ENCODE data around the gene SMARCAD1. TPM values are rescaled to one million over a fixed set of nuclear protein-coding genes. Genes with fewer than 3 reads are reported as not detected.

The SMARCAD1 gene
- total and polyA plus RNA-seq, 2 experiments from 2014 or later, result 23.8 to 86.2 TPM

DNA sequence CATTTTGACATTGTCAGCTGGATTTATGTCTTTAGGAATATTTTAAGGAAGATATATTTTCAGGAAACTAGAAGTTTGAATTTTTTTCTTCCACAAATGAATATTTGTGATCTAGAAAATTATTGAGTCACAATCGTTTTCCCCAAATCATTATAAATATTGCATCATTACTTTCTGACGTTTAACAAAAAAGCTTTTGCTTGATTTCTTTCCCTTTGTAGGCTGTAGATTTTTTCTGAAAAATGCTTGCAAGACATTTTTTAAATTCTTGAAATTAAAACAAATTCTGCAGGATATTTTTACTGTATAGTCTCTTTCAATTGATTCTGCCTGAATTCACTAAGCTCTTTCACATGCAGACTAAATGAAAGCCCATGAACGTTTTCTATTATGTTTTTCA, 4.9 kb upstream of the SMARCAD1 start:
- Mint-ChIP-seq H3K9me3 (peaks cover 10% of the 10 kb centered on the region; the same call in 2 of the 3 replicates), H3K4me1 (no peaks in the 10 kb centered on the region), H3K36me3 (ENCODE audit: low read depth) (peaks cover 3% of the 10 kb centered on the region; the same call in 1 of the 3 replicates), H3K4me3 (no peak overlapping the region), H3K27ac (no peak overlapping the region), H3K27me3 (ENCODE audit: insufficient read depth, low read depth, poor library complexity) (peaks cover 3% of the 10 kb centered on the region)
- no peak for DNase-seq (ENCODE audit: low spot score)
- H3K27ac ChIP-seq (ENCODE audit: low read depth), result no peak overlapping the region
- no peak for TF ChIP-seq POLR2AphosphoS5 (IDR thresholded peaks at IDR 0.05; ENCODE audit: low read depth)
- TF ChIP-seq CREB1 (CRISPR knock-in tag; IDR thresholded peaks at IDR 0.05; ENCODE audit: low read depth), result no peak
- TF ChIP-seq ZNF331 (CRISPR knock-in tag; IDR thresholded peaks at IDR 0.05; ENCODE audit: low read depth), result no peak
- no peak for TF ChIP-seq EZH2 (IDR thresholded peaks at IDR 0.05; ENCODE audit: low read depth, unreplicated experiment)
- no peak for TF ChIP-seq JUNB (IDR thresholded peaks at IDR 0.05; ENCODE audit: unreplicated experiment)
- TF ChIP-seq EZH2phosphoT487 (IDR thresholded peaks at IDR 0.05; ENCODE audit: unreplicated experiment), result no peak
- no peaks in the 10 kb centered on the region; the same call in 1 of the 2 replicates for H3K36me3 ChIP-seq (ENCODE audit: insufficient read depth)
- H4K20me1 ChIP-seq (replicated peaks; ENCODE audit: insufficient read depth), result no peaks in the 10 kb centered on the region
- H2AFZ ChIP-seq, result no peak overlapping the region
- no peaks in the 10 kb centered on the region for H3K9me2 ChIP-seq (ENCODE audit: insufficient read depth)
- ATAC-seq, result no peak
- H3K27me3 ChIP-seq (ENCODE audit: insufficient read depth), result no peaks in the 10 kb centered on the region
- no peaks in the 10 kb centered on the region for H3F3A ChIP-seq (replicated peaks; ENCODE audit: low read depth)
- no peak overlapping the region for H3K4me3 ChIP-seq
- no peak overlapping the region for H3K4me2 ChIP-seq
- no peaks in the 10 kb centered on the region for H3K79me2 ChIP-seq (replicated peaks; ENCODE audit: insufficient read depth)
- no peaks in the 10 kb centered on the region for H3K4me1 ChIP-seq (ENCODE audit: insufficient read depth)

DNA sequence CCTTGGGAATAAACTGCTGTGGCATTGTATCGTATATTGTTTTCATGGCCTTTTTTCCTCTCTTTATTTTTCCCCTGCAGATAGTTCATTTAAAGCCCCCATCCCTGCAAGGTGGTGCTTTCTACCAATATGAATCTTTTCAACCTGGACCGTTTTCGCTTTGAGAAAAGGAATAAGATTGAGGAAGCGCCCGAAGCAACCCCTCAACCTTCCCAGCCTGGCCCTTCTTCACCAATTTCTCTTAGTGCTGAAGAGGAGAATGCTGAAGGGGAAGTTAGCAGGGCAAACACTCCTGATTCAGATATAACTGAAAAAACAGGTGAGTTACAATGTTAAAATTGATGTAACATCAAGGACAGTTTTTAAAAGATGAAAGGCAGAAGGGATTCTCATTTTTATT, 601 bp downstream of the SMARCAD1 start:
- peak overlapping the region; percentile 3; the same call in 1 of the 2 replicates for H2AFZ ChIP-seq
- H3K27ac Mint-ChIP-seq, result peak overlapping the region; percentile 100
- TF ChIP-seq STAT1 (IDR thresholded peaks at IDR 0.05; ENCODE audit: unreplicated experiment) (no peak), EZH2 (IDR thresholded peaks at IDR 0.05; ENCODE audit: low read depth, unreplicated experiment) (no peak), CREB1 (CRISPR knock-in tag; IDR thresholded peaks at IDR 0.05; ENCODE audit: low read depth) (no peak), JUNB (IDR thresholded peaks at IDR 0.05; ENCODE audit: unreplicated experiment) (no peak), ZNF114 (CRISPR knock-in tag; IDR thresholded peaks at IDR 0.05) (no peak), NANOG (IDR thresholded peaks at IDR 0.05; ENCODE audit: borderline replicate concordance) (no peak), ZNF331 (CRISPR knock-in tag; IDR thresholded peaks at IDR 0.05; ENCODE audit: low read depth) (no peak), POLR2AphosphoS5 (IDR thresholded peaks at IDR 0.05; ENCODE audit: low read depth) (no peak), EZH2phosphoT487 (IDR thresholded peaks at IDR 0.05; ENCODE audit: unreplicated experiment) (no peak)
- TF ChIP-seq, protein P1, sequence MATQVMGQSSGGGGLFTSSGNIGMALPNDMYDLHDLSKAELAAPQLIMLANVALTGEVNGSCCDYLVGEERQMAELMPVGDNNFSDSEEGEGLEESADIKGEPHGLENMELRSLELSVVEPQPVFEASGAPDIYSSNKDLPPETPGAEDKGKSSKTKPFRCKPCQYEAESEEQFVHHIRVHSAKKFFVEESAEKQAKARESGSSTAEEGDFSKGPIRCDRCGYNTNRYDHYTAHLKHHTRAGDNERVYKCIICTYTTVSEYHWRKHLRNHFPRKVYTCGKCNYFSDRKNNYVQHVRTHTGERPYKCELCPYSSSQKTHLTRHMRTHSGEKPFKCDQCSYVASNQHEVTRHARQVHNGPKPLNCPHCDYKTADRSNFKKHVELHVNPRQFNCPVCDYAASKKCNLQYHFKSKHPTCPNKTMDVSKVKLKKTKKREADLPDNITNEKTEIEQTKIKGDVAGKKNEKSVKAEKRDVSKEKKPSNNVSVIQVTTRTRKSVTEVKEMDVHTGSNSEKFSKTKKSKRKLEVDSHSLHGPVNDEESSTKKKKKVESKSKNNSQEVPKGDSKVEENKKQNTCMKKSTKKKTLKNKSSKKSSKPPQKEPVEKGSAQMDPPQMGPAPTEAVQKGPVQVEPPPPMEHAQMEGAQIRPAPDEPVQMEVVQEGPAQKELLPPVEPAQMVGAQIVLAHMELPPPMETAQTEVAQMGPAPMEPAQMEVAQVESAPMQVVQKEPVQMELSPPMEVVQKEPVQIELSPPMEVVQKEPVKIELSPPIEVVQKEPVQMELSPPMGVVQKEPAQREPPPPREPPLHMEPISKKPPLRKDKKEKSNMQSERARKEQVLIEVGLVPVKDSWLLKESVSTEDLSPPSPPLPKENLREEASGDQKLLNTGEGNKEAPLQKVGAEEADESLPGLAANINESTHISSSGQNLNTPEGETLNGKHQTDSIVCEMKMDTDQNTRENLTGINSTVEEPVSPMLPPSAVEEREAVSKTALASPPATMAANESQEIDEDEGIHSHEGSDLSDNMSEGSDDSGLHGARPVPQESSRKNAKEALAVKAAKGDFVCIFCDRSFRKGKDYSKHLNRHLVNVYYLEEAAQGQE (IDR thresholded peaks at IDR 0.05; ENCODE audit: unreplicated experiment), result no peak
- TF ChIP-seq, protein P2, sequence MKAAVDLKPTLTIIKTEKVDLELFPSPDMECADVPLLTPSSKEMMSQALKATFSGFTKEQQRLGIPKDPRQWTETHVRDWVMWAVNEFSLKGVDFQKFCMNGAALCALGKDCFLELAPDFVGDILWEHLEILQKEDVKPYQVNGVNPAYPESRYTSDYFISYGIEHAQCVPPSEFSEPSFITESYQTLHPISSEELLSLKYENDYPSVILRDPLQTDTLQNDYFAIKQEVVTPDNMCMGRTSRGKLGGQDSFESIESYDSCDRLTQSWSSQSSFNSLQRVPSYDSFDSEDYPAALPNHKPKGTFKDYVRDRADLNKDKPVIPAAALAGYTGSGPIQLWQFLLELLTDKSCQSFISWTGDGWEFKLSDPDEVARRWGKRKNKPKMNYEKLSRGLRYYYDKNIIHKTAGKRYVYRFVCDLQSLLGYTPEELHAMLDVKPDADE (IDR thresholded peaks at IDR 0.05), result no peak

More for the DNA sequence above, 601 bp downstream of the SMARCAD1 start:
- H3K36me3 ChIP-seq (ENCODE audit: insufficient read depth), result peaks cover 13% of the 10 kb centered on the region
- peak overlapping the region; percentile 75 for H3K27ac ChIP-seq (ENCODE audit: low read depth)
- H3K4me3 ChIP-seq, result peak overlapping the region; percentile 48
- no peak for ATAC-seq
- peak overlapping the region; percentile 89 for H3K4me2 ChIP-seq
- no peaks in the 10 kb centered on the region for H3K27me3 ChIP-seq (ENCODE audit: insufficient read depth)
- peaks cover 19% of the 10 kb centered on the region for H3K4me1 ChIP-seq (ENCODE audit: insufficient read depth)
- no peaks in the 10 kb centered on the region for H3F3A ChIP-seq (replicated peaks; ENCODE audit: low read depth)
- peaks cover 53% of the 10 kb centered on the region for H3K79me2 ChIP-seq (replicated peaks; ENCODE audit: insufficient read depth)
- peak overlapping the region; percentile 100 for H3K4me3 Mint-ChIP-seq
- peaks cover 53% of the 10 kb centered on the region for H3K36me3 Mint-ChIP-seq (ENCODE audit: low read depth)
- H3K9me3 Mint-ChIP-seq, result peaks cover 5% of the 10 kb centered on the region; the same call in 1 of the 3 replicates
- H3K27me3 Mint-ChIP-seq (ENCODE audit: insufficient read depth, low read depth, poor library complexity), result peaks cover 3% of the 10 kb centered on the region
- H3K4me1 Mint-ChIP-seq, result peaks cover 17% of the 10 kb centered on the region
- H4K20me1 ChIP-seq (replicated peaks; ENCODE audit: insufficient read depth), result no peaks in the 10 kb centered on the region
- H3K9me2 ChIP-seq (ENCODE audit: insufficient read depth), result no peaks in the 10 kb centered on the region
- no peak for DNase-seq (ENCODE audit: low spot score)

Data from GM23338 (cell line).